IMR-90 (cell line): Measurements from ENCODE around the gene MOV10L1. TPM values are rescaled to one million over a fixed set of nuclear protein-coding genes. Genes with fewer than 3 reads are reported as not detected.

Source experiments
- ATAC-seq: fragments of 200-7000 bp; cut with Tn5 transposase; 2 replicates; pipeline ENCODE4 v1.9.1; 2020; ENCODE audit warnings: low read depth, mild to moderate bottlenecking, moderate library complexity
- BruUV-seq: library from RNA; stranded (reverse); fragments of 400-500 nt; replicated peaks from 2 replicates; lab custom pipeline; 2021; lab: Mats Ljungman, UMichigan
- CTCF ChIA-PET: fragments of 300-600 bp; formaldehyde crosslinking; extraction: SDS; loops from one replicate; lab custom pipeline; 2021; ENCODE audit warnings: antibody characterized with exemption; lab: Yijun Ruan, JAX
- POLR2A ChIA-PET: fragments of 300-600 bp; sonication (Branson Sonifier 250); formaldehyde crosslinking; loops from one replicate; lab custom pipeline; 2022; ENCODE audit warnings: antibody characterized with exemption; ENCODE audit not compliant: unreplicated experiment; lab: Charles Lee
- DNase-seq: peaks from one replicate; pipeline ENCODE4 v3.0.0; 2013
- H2AFZ ChIP-seq: replicated peaks from 2 replicates; pipeline ENCODE3; 2013; ENCODE audit warnings: low read length, mild to moderate bottlenecking; ENCODE audit not compliant: poor library complexity
- H2AK5ac ChIP-seq: 2 replicates; pipeline ENCODE4 v1.6.1; 2013; ENCODE audit warnings: low read depth, low read length, inconsistent platforms
- H2AK9ac ChIP-seq: replicated peaks from 2 replicates; pipeline ENCODE3; 2013; ENCODE audit warnings: mild to moderate bottlenecking, low read depth, low read length, moderate library complexity; ENCODE audit not compliant: poor library complexity
- H2BK120ac ChIP-seq: 2 replicates; pipeline ENCODE4 v1.6.1; 2013; ENCODE audit warnings: low read depth, low read length, inconsistent platforms
- H2BK15ac ChIP-seq: 3 replicates; pipeline ENCODE4 v1.6.1; 2013; ENCODE audit warnings: low read depth, low read length, inconsistent platforms
- H2BK20ac ChIP-seq: 2 replicates; pipeline ENCODE4 v1.6.1; 2013; ENCODE audit warnings: low read depth, mild to moderate bottlenecking, inconsistent platforms, low read length, moderate library complexity
- H2BK5ac ChIP-seq: 2 replicates; pipeline ENCODE4 v1.6.1; 2013; ENCODE audit warnings: mild to moderate bottlenecking, low read depth, low read length, inconsistent platforms; ENCODE audit not compliant: poor library complexity, severe bottlenecking
- H3K14ac ChIP-seq: replicated peaks from 2 replicates; pipeline ENCODE4 v1.6.1; 2013; ENCODE audit warnings: low read depth, low read length, inconsistent platforms
- H3K18ac ChIP-seq: 2 replicates; pipeline ENCODE4 v1.6.1; 2013; ENCODE audit warnings: low read depth, low read length, control low read depth
- H3K23ac ChIP-seq: 2 replicates; pipeline ENCODE4 v1.6.1; 2013; ENCODE audit warnings: low read depth, low read length, inconsistent platforms
- H3K27ac ChIP-seq: 2 replicates; pipeline ENCODE4 v1.5.1; 2013; ENCODE audit warnings: mild to moderate bottlenecking, control low read depth, low read length; ENCODE audit not compliant: insufficient read depth
- H3K27me3 ChIP-seq: 2 replicates; pipeline ENCODE4 v1.6.1; 2013; ENCODE audit warnings: low read length; ENCODE audit not compliant: control insufficient read depth, insufficient read depth
- H3K36me3 ChIP-seq: 2 replicates; pipeline ENCODE4 v1.6.1; 2013; ENCODE audit warnings: low read length, mixed read lengths; ENCODE audit not compliant: control insufficient read depth, insufficient read depth
- H3K4ac ChIP-seq: 2 replicates; pipeline ENCODE4 v1.6.1; 2013; ENCODE audit warnings: low read depth, low read length, inconsistent platforms
- H3K4me1 ChIP-seq: 2 replicates; pipeline ENCODE4 v1.6.1; 2013; ENCODE audit warnings: low read length, mixed read lengths; ENCODE audit not compliant: control insufficient read depth, insufficient read depth
- H3K4me2 ChIP-seq: 2 replicates; pipeline ENCODE4 v1.6.1; 2013; ENCODE audit warnings: low read depth, mild to moderate bottlenecking, control low read depth, low read length, moderate library complexity
- H3K4me3 ChIP-seq: 2 replicates; pipeline ENCODE4 v1.5.1; 2013; ENCODE audit warnings: low read depth, mild to moderate bottlenecking, control low read depth, low read length, moderate library complexity; ENCODE audit not compliant: insufficient read depth
- H3K56ac ChIP-seq: 2 replicates; pipeline ENCODE4 v1.6.1; 2013; ENCODE audit warnings: low read length, inconsistent platforms; ENCODE audit not compliant: insufficient read depth; ENCODE audit errors: extremely low read depth
- H3K79me1 ChIP-seq, 2 experiments: 2 replicates each; pipeline ENCODE4 v1.6.1; 2013; ENCODE audit warnings: low read length in 2 of 2, inconsistent platforms in 1 of 2, low read depth in 1 of 2
- H3K9ac ChIP-seq: 2 replicates; pipeline ENCODE4 v1.6.1; 2013; ENCODE audit warnings: low read depth, low read length, control low read depth
- H3K9me1 ChIP-seq: 2 replicates; pipeline ENCODE4 v1.6.1; 2013; ENCODE audit warnings: low read length, inconsistent platforms; ENCODE audit not compliant: insufficient read depth
- H3K9me3 ChIP-seq: 2 replicates; pipeline ENCODE4 v1.6.1; 2013; ENCODE audit warnings: low read length; ENCODE audit not compliant: control insufficient read depth, insufficient read depth
- H4K20me1 ChIP-seq: 2 replicates; pipeline ENCODE4 v1.6.1; 2013; ENCODE audit warnings: low read length, inconsistent platforms; ENCODE audit not compliant: insufficient read depth
- H4K5ac ChIP-seq: 2 replicates; pipeline ENCODE4 v1.6.1; 2013; ENCODE audit warnings: mild to moderate bottlenecking, low read depth, low read length, control low read depth
- H4K8ac ChIP-seq, 2 experiments: 2 replicates each; pipeline ENCODE4 v1.6.1; 2013; ENCODE audit warnings: low read depth in 2 of 2, low read length in 2 of 2, control low read depth in 1 of 2, inconsistent platforms in 1 of 2
- H4K91ac ChIP-seq: 2 replicates; pipeline ENCODE4 v1.6.1; 2013; ENCODE audit warnings: low read depth, low read length, inconsistent platforms; ENCODE audit not compliant: insufficient read depth
- CHD1 ChIP-seq: IDR thresholded peaks from 2 replicates; pipeline ENCODE4 v1.6.1; 2012; ENCODE audit warnings: low read depth, low read length, improper control_type of control experiment
- ELK1 ChIP-seq: fragments of 150-350 bp; IDR thresholded peaks from 2 replicates; pipeline ENCODE4 v1.6.1; 2016; ENCODE audit warnings: low read depth, mild to moderate bottlenecking, low read length, moderate library complexity, borderline replicate concordance
- FOS ChIP-seq: fragments of 150-350 bp; IDR thresholded peaks from 2 replicates; pipeline ENCODE4 v1.6.1; 2016; ENCODE audit warnings: low read depth, low read length
- MXI1 ChIP-seq: IDR thresholded peaks from 2 replicates; pipeline ENCODE4 v1.6.1; 2012; ENCODE audit warnings: low read depth, mild to moderate bottlenecking, low read length, moderate library complexity, borderline replicate concordance
- WGBS, 2 experiments: methylation state at CpG; one replicate each; pipeline versions ENCODE4 v1.1.5 to v1.1.7; 2013; ENCODE audit warnings: missing lambda C conversion rate in 2 of 2; ENCODE audit not compliant: insufficient read length in 1 of 2; ENCODE audit errors: extremely low coverage in 2 of 2; 5-methylcytosine and 5-hydroxymethylcytosine counted together
- dilution Hi-C: fragments of 300-500 bp; cut with HindIII; formaldehyde crosslinking; loops from one replicate; pipeline ENCODE4 v1.14.3; 2018; ENCODE audit warnings: low sequenced_read_pairs; ENCODE audit not compliant: unreplicated experiment
- in situ Hi-C: fragments of 300-500 bp; cut with MboI; formaldehyde crosslinking; loops from 3 replicates; pipeline ENCODE4 v1.14.3; 2019; ENCODE audit warnings: low sequenced_read_pairs, inconsistent platforms, mixed read lengths
- intact Hi-C: fragments of 100-400 bp; cut with micrococcal nuclease; formaldehyde crosslinking; loops from 2 replicates; pipeline ENCODE4 v1.10.0; 2022
- polyA plus RNA-seq, 3 experiments: library from polyadenylated mRNA; depleted of rRNA; stranded (reverse); fragments of >200 nt; gene quantifications; 2 replicates each; pipeline ENCODE4 v1.2.3, GENCODE V29; 2012; ENCODE audit warnings: low replicate concordance in 1 of 3
- total RNA-seq: library from RNA; depleted of rRNA; stranded (reverse); fragments of >200 nt; gene quantifications from 2 replicates; pipeline ENCODE4 v1.2.3, GENCODE V29; 2012

The MOV10L1 gene
- total and polyA plus RNA-seq, 2 of the 4 experiments (the other 2 are of a cell fraction), result 0.72 to 1.4 TPM

GRCh38 chr22:50047346-50047745, 42.5 kb upstream of the MOV10L1 start:
- Histone ChIP-seq H4K20me1 (no peaks in the 10 kb centered on the region), H2BK20ac (no peak overlapping the region), H3K23ac (no peak overlapping the region), H2BK15ac (no peak overlapping the region), H3K4me1 (no peaks in the 10 kb centered on the region), H2BK5ac (no peak overlapping the region), H3K18ac (no peak overlapping the region), H3K56ac (no peak overlapping the region), H2BK120ac (no peak overlapping the region), H3K27me3 (peaks cover 48% of the 10 kb centered on the region), H3K27ac (no peak overlapping the region), H3K9me1 (no peaks in the 10 kb centered on the region), H4K91ac (no peak overlapping the region), H3K79me1 (no peaks in the 10 kb centered on the region), H3K9ac (no peak overlapping the region), H3K4me3 (no peak overlapping the region), H2AK5ac (no peak overlapping the region), H4K8ac (no peak overlapping the region), H3K4me2 (no peak overlapping the region), H3K9me3 (peaks cover 10% of the 10 kb centered on the region), H2AFZ (no peak overlapping the region), H3K36me3 (no peaks in the 10 kb centered on the region), H3K4ac (no peak overlapping the region), H3K14ac (no peak overlapping the region), H2AK9ac (no peak overlapping the region), H4K5ac (no peak overlapping the region)
- no peak for ATAC-seq
- 100% methylated on average over 4 of the region's 16 CpGs; no CpG with 5 or more reads in 1 of the 2 experiments for WGBS, 2 experiments
- TF ChIP-seq CHD1 (no peak), FOS (no peak), MXI1 (no peak), ELK1 (no peak)
- no TSS peak for BruUV-seq
- POLR2A ChIA-PET, result no interaction called here
- no peak for DNase-seq
- dilution Hi-C loops, result no loop called here
- in situ Hi-C loops, result no loop called here
- intact Hi-C loops, result no loop called here
- CTCF ChIA-PET, result interaction anchor here (1.0 kb wide), 1 partner anchor 17 kb away, joined by 3 read pairs; no protein-coding TSS in a partner anchor
